GM23338 (cell line): ENCODE data around the gene SRP68. TPM values are rescaled to one million over a fixed set of nuclear protein-coding genes. Genes with fewer than 3 reads are reported as not detected.

Source experiments
- ATAC-seq: fragments of 200-7000 bp; cut with Tn5 transposase; 3 replicates; pipeline ENCODE4 v1.9.1; 2020
- DNase-seq: peaks from one replicate; pipeline ENCODE4 v3.0.0-alpha.2; 2015; ENCODE audit warnings: low spot score
- H2AFZ ChIP-seq: fragments of 200-600 bp; sonication (generic); 2 replicates; pipeline ENCODE4 v1.8.0; 2016; ENCODE audit warnings: antibody characterized with exemption, mild to moderate bottlenecking, moderate library complexity
- H3F3A ChIP-seq: fragments of 200-600 bp; sonication (generic); replicated peaks from 2 replicates; pipeline ENCODE4 v1.8.0; 2017; ENCODE audit warnings: antibody characterized with exemption, mixed run types, low read depth
- H3K27ac ChIP-seq: fragments of 200-600 bp; sonication (generic); 2 replicates; pipeline ENCODE4 v1.6.1; 2016; ENCODE audit warnings: low read depth
- H3K27me3 ChIP-seq: fragments of 200-600 bp; sonication (generic); 2 replicates; pipeline ENCODE4 v1.8.0; 2016; ENCODE audit warnings: mild to moderate bottlenecking, mixed run types, moderate library complexity; ENCODE audit not compliant: insufficient read depth
- H3K36me3 ChIP-seq: fragments of 200-600 bp; sonication (generic); 2 replicates; pipeline ENCODE4 v1.8.0; 2016; ENCODE audit warnings: mild to moderate bottlenecking; ENCODE audit not compliant: insufficient read depth
- H3K4me1 ChIP-seq: fragments of 200-600 bp; sonication (generic); 2 replicates; pipeline ENCODE4 v1.8.0; 2016; ENCODE audit warnings: mild to moderate bottlenecking, moderate library complexity; ENCODE audit not compliant: insufficient read depth
- H3K4me2 ChIP-seq: fragments of 200-600 bp; sonication (generic); 2 replicates; pipeline ENCODE4 v1.7.1; 2017; ENCODE audit warnings: mixed run types
- H3K4me3 ChIP-seq: fragments of 200-600 bp; sonication (generic); 2 replicates; pipeline ENCODE4 v1.6.1; 2016; ENCODE audit warnings: mixed run types
- H3K79me2 ChIP-seq: fragments of 200-600 bp; sonication (generic); replicated peaks from 2 replicates; pipeline ENCODE4 v1.8.0; 2017; ENCODE audit warnings: mild to moderate bottlenecking; ENCODE audit not compliant: insufficient read depth
- H3K9me2 ChIP-seq: fragments of 200-600 bp; sonication (generic); 2 replicates; pipeline ENCODE4 v1.8.0; 2017; ENCODE audit not compliant: insufficient read depth
- H4K20me1 ChIP-seq: fragments of 200-600 bp; sonication (generic); replicated peaks from 2 replicates; pipeline ENCODE4 v1.8.0; 2017; ENCODE audit warnings: mild to moderate bottlenecking; ENCODE audit not compliant: insufficient read depth
- H3K27ac Mint-ChIP-seq: 2 replicates; pipeline ENCODE4 v1.8.0; 2020; ENCODE audit warnings: inconsistent platforms, mild to moderate bottlenecking, moderate library complexity, mixed read lengths
- H3K27me3 Mint-ChIP-seq: 3 replicates; pipeline ENCODE4 v1.8.0; 2022; ENCODE audit warnings: low read depth, mild to moderate bottlenecking, moderate library complexity, mixed read lengths, inconsistent platforms; ENCODE audit not compliant: insufficient read depth, poor library complexity
- H3K36me3 Mint-ChIP-seq: 3 replicates; pipeline ENCODE4 v1.8.0; 2021; ENCODE audit warnings: low read depth, mild to moderate bottlenecking, inconsistent platforms, moderate library complexity, mixed read lengths
- H3K4me1 Mint-ChIP-seq: 3 replicates; pipeline ENCODE4 v1.8.0; 2020; ENCODE audit warnings: mild to moderate bottlenecking, inconsistent platforms, mixed read lengths
- H3K4me3 Mint-ChIP-seq: 3 replicates; pipeline ENCODE4 v1.8.0; 2021; ENCODE audit warnings: moderate library complexity, mild to moderate bottlenecking, inconsistent platforms, mixed read lengths
- H3K9me3 Mint-ChIP-seq: 3 replicates; pipeline ENCODE4 v1.8.0; 2020; ENCODE audit warnings: moderate library complexity, mild to moderate bottlenecking, inconsistent platforms, mixed read lengths
- CREB1 ChIP-seq: fragments of 250-450 bp; sonication (Bioruptor Pico); IDR thresholded peaks from 2 replicates; pipeline ENCODE4 v1.5.0; 2020; ENCODE audit warnings: low read depth, mild to moderate bottlenecking, moderate library complexity
- JUNB ChIP-seq: IDR thresholded peaks from one replicate; pipeline ENCODE4 v1.6.1; 2016; ENCODE audit warnings: antibody characterized with exemption; ENCODE audit not compliant: unreplicated experiment
- NANOG ChIP-seq: IDR thresholded peaks from 2 replicates; pipeline ENCODE4 v1.6.1; 2016; ENCODE audit warnings: antibody characterized with exemption, borderline replicate concordance
- POLR2AphosphoS5 ChIP-seq: IDR thresholded peaks from 2 replicates; pipeline ENCODE4 v1.6.1; 2016; ENCODE audit warnings: antibody characterized with exemption, low read depth
- STAT1 ChIP-seq: IDR thresholded peaks from one replicate; pipeline ENCODE4 v1.6.1; 2016; ENCODE audit warnings: antibody characterized with exemption; ENCODE audit not compliant: unreplicated experiment
- ZNF114 ChIP-seq: fragments of 250-450 bp; sonication (Bioruptor Pico); IDR thresholded peaks from 2 replicates; pipeline ENCODE4 v1.5.0; 2020; ENCODE audit warnings: mild to moderate bottlenecking, moderate library complexity
- ZNF331 ChIP-seq: fragments of 250-450 bp; sonication (Bioruptor Pico); IDR thresholded peaks from 2 replicates; pipeline ENCODE4 v1.5.0; 2020; ENCODE audit warnings: low read depth, mild to moderate bottlenecking, moderate library complexity
- polyA plus RNA-seq: library from polyadenylated mRNA; unstranded; fragments of >200 nt; fragmentation: Nextera tagmentation; extraction: Ambion mirVana; gene quantifications from 2 replicates; pipeline ENCODE4 v1.2.1, GENCODE V29; 2016
- total RNA-seq: library from RNA; depleted of rRNA; stranded (reverse); fragments of >200 nt; shearing (Covaris generic); gene quantifications from 2 replicates; pipeline ENCODE4 v1.2.3, GENCODE V29; 2014
- TF ChIP-seq, protein P1 (sequence below): IDR thresholded peaks from one replicate; pipeline ENCODE4 v1.6.1; 2018; ENCODE audit warnings: antibody characterized with exemption; ENCODE audit not compliant: unreplicated experiment
- TF ChIP-seq, protein P2 (sequence below), 2 experiments: fragments of 200-600 bp in 1 of 2; sonication (generic) in 1 of 2; conservative IDR thresholded peaks; 2 replicates each; pipeline versions ENCODE4 v1.5.1 to v1.6.1; 2016 to 2017; ENCODE audit warnings: antibody characterized with exemption in 2 of 2, low read depth in 2 of 2, mild to moderate bottlenecking in 2 of 2, moderate library complexity in 1 of 2

The SRP68 gene
- total and polyA plus RNA-seq, 2 experiments from 2014 or later = 30.7 to 62.8 TPM

DNA sequence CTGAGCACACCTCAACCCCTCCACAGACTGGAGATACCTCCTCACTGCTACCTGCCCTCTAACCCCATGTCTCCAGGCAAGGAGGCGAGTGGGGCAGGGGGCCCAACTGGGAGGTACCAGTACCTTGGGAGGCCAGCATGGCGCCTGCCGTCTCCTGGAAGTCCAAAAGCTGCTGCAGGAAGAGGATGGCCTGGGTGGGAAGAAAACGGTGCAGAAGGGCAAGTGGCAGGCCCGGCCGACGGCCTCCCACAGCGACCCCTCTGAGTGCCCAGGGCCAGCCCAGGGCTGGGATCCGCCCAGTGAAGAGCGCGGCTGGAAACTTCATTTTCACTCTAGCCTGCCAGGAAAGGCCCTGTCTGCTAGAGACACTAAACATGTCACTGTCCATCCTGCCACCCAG lies 15.2 kb upstream of the SRP68 start:
- Histone ChIP-seq H3K9me2 (no peaks in the 10 kb centered on the region), H4K20me1 (no peaks in the 10 kb centered on the region), H3K4me2 (no peak overlapping the region), H3K27me3 (no peaks in the 10 kb centered on the region), H2AFZ (no peak overlapping the region), H3K36me3 (peaks cover 5% of the 10 kb centered on the region; the same call in 1 of the 2 replicates), H3K27ac (no peak overlapping the region), H3K4me3 (no peak overlapping the region), H3K4me1 (no peaks in the 10 kb centered on the region), H3K79me2 (no peaks in the 10 kb centered on the region), H3F3A (peaks cover 3% of the 10 kb centered on the region; the same call in 1 of the 2 replicates)
- Mint-ChIP-seq H3K4me1 (no peaks in the 10 kb centered on the region; the same call in 2 of the 3 replicates), H3K27ac (no peak overlapping the region), H3K36me3 (peaks cover 62% of the 10 kb centered on the region), H3K27me3 (peaks cover 7% of the 10 kb centered on the region), H3K9me3 (no peaks in the 10 kb centered on the region), H3K4me3 (no peak overlapping the region)
- no peak for DNase-seq
- no peak for ATAC-seq
- TF ChIP-seq, protein P1, sequence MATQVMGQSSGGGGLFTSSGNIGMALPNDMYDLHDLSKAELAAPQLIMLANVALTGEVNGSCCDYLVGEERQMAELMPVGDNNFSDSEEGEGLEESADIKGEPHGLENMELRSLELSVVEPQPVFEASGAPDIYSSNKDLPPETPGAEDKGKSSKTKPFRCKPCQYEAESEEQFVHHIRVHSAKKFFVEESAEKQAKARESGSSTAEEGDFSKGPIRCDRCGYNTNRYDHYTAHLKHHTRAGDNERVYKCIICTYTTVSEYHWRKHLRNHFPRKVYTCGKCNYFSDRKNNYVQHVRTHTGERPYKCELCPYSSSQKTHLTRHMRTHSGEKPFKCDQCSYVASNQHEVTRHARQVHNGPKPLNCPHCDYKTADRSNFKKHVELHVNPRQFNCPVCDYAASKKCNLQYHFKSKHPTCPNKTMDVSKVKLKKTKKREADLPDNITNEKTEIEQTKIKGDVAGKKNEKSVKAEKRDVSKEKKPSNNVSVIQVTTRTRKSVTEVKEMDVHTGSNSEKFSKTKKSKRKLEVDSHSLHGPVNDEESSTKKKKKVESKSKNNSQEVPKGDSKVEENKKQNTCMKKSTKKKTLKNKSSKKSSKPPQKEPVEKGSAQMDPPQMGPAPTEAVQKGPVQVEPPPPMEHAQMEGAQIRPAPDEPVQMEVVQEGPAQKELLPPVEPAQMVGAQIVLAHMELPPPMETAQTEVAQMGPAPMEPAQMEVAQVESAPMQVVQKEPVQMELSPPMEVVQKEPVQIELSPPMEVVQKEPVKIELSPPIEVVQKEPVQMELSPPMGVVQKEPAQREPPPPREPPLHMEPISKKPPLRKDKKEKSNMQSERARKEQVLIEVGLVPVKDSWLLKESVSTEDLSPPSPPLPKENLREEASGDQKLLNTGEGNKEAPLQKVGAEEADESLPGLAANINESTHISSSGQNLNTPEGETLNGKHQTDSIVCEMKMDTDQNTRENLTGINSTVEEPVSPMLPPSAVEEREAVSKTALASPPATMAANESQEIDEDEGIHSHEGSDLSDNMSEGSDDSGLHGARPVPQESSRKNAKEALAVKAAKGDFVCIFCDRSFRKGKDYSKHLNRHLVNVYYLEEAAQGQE = no peak
- no peak for TF ChIP-seq POLR2AphosphoS5
- TF ChIP-seq JUNB = no peak
- TF ChIP-seq NANOG = no peak
- no peak for TF ChIP-seq STAT1

DNA sequence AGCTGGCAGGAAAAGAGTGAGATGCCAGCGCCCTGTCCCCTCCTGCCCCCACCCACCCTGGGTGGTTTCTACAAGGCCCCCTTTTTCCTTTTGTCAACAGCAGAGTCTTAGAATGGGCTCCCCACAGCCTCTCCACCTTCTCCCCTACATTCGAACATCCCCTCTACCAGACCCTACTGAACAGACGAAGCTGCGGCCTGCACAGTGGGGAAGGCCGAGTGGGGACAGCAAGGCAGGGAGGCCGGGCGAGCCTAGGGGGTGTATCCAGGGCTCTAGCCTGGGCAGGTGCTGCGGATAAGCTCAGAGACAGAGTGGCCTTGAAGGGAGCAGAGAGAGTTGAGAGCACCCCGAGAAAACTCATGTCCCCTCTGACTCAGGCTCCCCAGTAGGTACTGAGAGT lies 14.1 kb upstream of the SRP68 start:
- Mint-ChIP-seq H3K4me3 (no peak overlapping the region), H3K9me3 (no peaks in the 10 kb centered on the region), H3K27ac (no peak overlapping the region), H3K4me1 (peaks cover 4% of the 10 kb centered on the region), H3K27me3 (peaks cover 14% of the 10 kb centered on the region), H3K36me3 (peaks cover 58% of the 10 kb centered on the region)
- Histone ChIP-seq H3K36me3 (peaks cover 5% of the 10 kb centered on the region; the same call in 1 of the 2 replicates), H3K9me2 (no peaks in the 10 kb centered on the region), H3K79me2 (no peaks in the 10 kb centered on the region), H3K4me2 (no peak overlapping the region), H3F3A (peaks cover 9% of the 10 kb centered on the region; the same call in 1 of the 2 replicates), H4K20me1 (no peaks in the 10 kb centered on the region), H3K27ac (no peak overlapping the region), H3K4me1 (no peaks in the 10 kb centered on the region), H3K27me3 (no peaks in the 10 kb centered on the region), H2AFZ (no peak overlapping the region), H3K4me3 (no peak overlapping the region)
- ATAC-seq = no peak
- DNase-seq = no peak
- TF ChIP-seq CREB1 = no peak

DNA sequence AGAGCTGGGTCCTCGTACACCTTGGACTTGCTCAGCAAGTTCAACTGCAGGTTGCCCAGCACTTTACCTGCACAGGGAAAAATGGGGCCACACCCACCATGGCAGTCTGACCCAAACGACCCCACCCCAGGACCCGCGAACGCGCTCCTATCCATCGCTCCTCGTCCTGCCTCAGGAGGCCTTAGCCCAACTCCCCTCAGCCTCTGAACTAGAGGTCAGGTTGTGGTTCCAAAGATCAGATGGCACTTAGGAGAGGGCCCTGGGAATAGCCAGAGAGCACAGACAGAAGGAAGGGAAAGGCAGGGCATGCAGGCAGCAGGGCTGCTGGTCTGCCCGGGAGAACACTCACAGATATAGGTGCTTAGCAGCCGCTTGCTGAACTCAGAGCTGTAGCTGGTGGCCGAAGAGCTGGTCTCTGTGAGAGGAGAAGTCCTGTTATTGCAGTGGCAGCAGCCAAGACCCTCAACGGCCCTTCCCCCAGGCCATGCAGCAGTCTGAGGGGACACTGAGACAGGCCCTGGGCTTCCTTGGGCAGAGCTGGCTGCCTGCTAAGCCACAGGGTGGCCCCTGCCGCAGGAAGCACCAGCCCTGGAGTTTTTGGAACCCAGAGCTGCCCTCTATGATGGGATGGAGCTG lies 13.5 kb upstream of the SRP68 start:
- ATAC-seq (no peak), DNase-seq (no peak)
- peaks cover 18% of the 10 kb centered on the region for H3K27me3 Mint-ChIP-seq
- H3K36me3 ChIP-seq = peaks cover 5% of the 10 kb centered on the region; the same call in 1 of the 2 replicates
- peaks cover 3% of the 10 kb centered on the region; the same call in 1 of the 2 replicates for H3K4me1 ChIP-seq
- no peak overlapping the region for H3K4me2 ChIP-seq
- H3F3A ChIP-seq = peaks cover 9% of the 10 kb centered on the region
- H3K4me3 ChIP-seq = no peak overlapping the region
- no peaks in the 10 kb centered on the region for H3K79me2 ChIP-seq
- H4K20me1 ChIP-seq = 0 out of 2 replicates have a peak, but pooled peaks cover 3% of the 10 kb centered on the region
- peaks cover 8% of the 10 kb centered on the region for H3K4me1 Mint-ChIP-seq
- H2AFZ ChIP-seq = no peak overlapping the region
- no peaks in the 10 kb centered on the region for H3K27me3 ChIP-seq
- no peak overlapping the region for H3K27ac ChIP-seq
- H3K36me3 Mint-ChIP-seq = peaks cover 58% of the 10 kb centered on the region
- no peaks in the 10 kb centered on the region for H3K9me2 ChIP-seq
- no peak overlapping the region for H3K4me3 Mint-ChIP-seq
- H3K27ac Mint-ChIP-seq = no peak overlapping the region
- H3K9me3 Mint-ChIP-seq = no peaks in the 10 kb centered on the region
- TF ChIP-seq POLR2AphosphoS5 (no peak), STAT1 (no peak), ZNF331 (CRISPR knock-in tag) (no peak), JUNB (no peak), CREB1 (no peak), ZNF114 (CRISPR knock-in tag) (no peak)
- TF ChIP-seq, protein P2, sequence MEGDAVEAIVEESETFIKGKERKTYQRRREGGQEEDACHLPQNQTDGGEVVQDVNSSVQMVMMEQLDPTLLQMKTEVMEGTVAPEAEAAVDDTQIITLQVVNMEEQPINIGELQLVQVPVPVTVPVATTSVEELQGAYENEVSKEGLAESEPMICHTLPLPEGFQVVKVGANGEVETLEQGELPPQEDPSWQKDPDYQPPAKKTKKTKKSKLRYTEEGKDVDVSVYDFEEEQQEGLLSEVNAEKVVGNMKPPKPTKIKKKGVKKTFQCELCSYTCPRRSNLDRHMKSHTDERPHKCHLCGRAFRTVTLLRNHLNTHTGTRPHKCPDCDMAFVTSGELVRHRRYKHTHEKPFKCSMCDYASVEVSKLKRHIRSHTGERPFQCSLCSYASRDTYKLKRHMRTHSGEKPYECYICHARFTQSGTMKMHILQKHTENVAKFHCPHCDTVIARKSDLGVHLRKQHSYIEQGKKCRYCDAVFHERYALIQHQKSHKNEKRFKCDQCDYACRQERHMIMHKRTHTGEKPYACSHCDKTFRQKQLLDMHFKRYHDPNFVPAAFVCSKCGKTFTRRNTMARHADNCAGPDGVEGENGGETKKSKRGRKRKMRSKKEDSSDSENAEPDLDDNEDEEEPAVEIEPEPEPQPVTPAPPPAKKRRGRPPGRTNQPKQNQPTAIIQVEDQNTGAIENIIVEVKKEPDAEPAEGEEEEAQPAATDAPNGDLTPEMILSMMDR (conservative IDR thresholded peaks at IDR 0.05; ENCODE audit: low read depth in 2 of 2) = no peak
